Stimulated activated CD4-positive, alpha-beta T cell treated with anti-CD3 and anti-CD28 coated beads, Interleukin-12 subunit alpha, Interleukin-12 subunit beta, amount 100 ng/mL, for 48 hours (primary cell): ENCODE results near the gene INSYN2A.

Experiments used
- DNase-seq, 3 donors: peaks; one replicate each; pipeline ENCODE4 v3.0.0-alpha.2; 2020; ENCODE audit warnings: low read depth in 2 of 3, low spot score in 1 of 3

INSYN2A gene

GRCh38 chr10:127196282-127197153, at the start of gene INSYN2A:
TSS of gene INSYN2A (minus strand) at chr10:127196591. CDS start at chr10:127176395, 20,196 bp downstream.
- DNase-seq: no peak

- DNase-seq: no peak
These were observed 49.1 kb upstream of the INSYN2A start for GRCh38 chr10:127245456-127245855.

GRCh38 chr10:127243490-127244272, 47.3 kb upstream of the INSYN2A start:
- peak in 2 of 3 donors; percentile 2 to 16 for DNase-seq

- no peak for DNase-seq
These were observed 46.5 kb upstream of the INSYN2A start for GRCh38 chr10:127242914-127243313.

- DNase-seq: no peak
These were observed 39.9 kb upstream of the INSYN2A start for GRCh38 chr10:127236266-127236665.

GRCh38 chr10:127234306-127234800, 38.0 kb upstream of the INSYN2A start:
- DNase-seq: no peak

- DNase-seq: no peak
These were observed 31.9 kb upstream of the INSYN2A start for GRCh38 chr10:127228195-127228787.

- DNase-seq: no peak
These were observed 31.3 kb upstream of the INSYN2A start for GRCh38 chr10:127227663-127228062.

GRCh38 chr10:127227027-127227426, 30.6 kb upstream of the INSYN2A start:
- no peak for DNase-seq

GRCh38 chr10:127221281-127221680, 24.9 kb upstream of the INSYN2A start:
- DNase-seq: no peak

- DNase-seq: no peak
These were observed 22.3 kb upstream of the INSYN2A start for GRCh38 chr10:127218658-127219057.

GRCh38 chr10:127216786-127217185, 20.4 kb upstream of the INSYN2A start:
- no peak for DNase-seq

GRCh38 chr10:127216274-127216673, 19.9 kb upstream of the INSYN2A start:
- no peak for DNase-seq

GRCh38 chr10:127215866-127216265, 19.5 kb upstream of the INSYN2A start:
- no peak for DNase-seq

GRCh38 chr10:127210936-127211466, 14.6 kb upstream of the INSYN2A start:
- DNase-seq: no peak

GRCh38 chr10:127207081-127207480, 10.7 kb upstream of the INSYN2A start:
- no peak for DNase-seq

- no peak for DNase-seq
These were observed 6.7 kb upstream of the INSYN2A start for GRCh38 chr10:127203067-127203466.

GRCh38 chr10:127200646-127201045, 4.3 kb upstream of the INSYN2A start:
- DNase-seq: no peak

GRCh38 chr10:127198721-127199120, 2.3 kb upstream of the INSYN2A start:
- DNase-seq: no peak

GRCh38 chr10:127198307-127198706, 1.9 kb upstream of the INSYN2A start:
- DNase-seq: no peak

- no peak for DNase-seq
These were observed 702 bp upstream of the INSYN2A start for GRCh38 chr10:127197154-127197432.
